Panc1 (cell line): ENCODE measurements around the gene EIPR1. TPM values are rescaled to one million over a fixed set of nuclear protein-coding genes. Genes with fewer than 3 reads are reported as not detected.

Experiments used
- ATAC-seq: fragments of 200-7000 bp; cut with Tn5 transposase; 2 replicates; pipeline ENCODE4 v1.9.1; 2020; ENCODE audit warnings: mild to moderate bottlenecking, moderate library complexity
- BruUV-seq: library from RNA; stranded (reverse); fragments of 400-500 nt; replicated peaks from 2 replicates; lab custom pipeline; 2021; lab: Mats Ljungman, UMichigan
- CTCF ChIA-PET: fragments of 300-600 bp; sonication (Branson Sonifier 250); formaldehyde crosslinking; loops from one replicate; lab custom pipeline; 2022; ENCODE audit warnings: antibody characterized with exemption; lab: Charles Lee
- POLR2A ChIA-PET: fragments of 300-600 bp; sonication (Branson Sonifier 250); formaldehyde crosslinking; loops from one replicate; lab custom pipeline; 2022; ENCODE audit warnings: antibody characterized with exemption; lab: Charles Lee
- DNase-seq: peaks from one replicate; pipeline ENCODE4 v3.0.0-alpha.2; 2010; ENCODE audit warnings: low read depth, low spot score
- H3K27ac ChIP-seq: 2 replicates; pipeline ENCODE4 v1.5.1; 2011; ENCODE audit warnings: mild to moderate bottlenecking, low read length, inconsistent platforms
- H3K27me3 ChIP-seq: fragments of 200-500 bp; sonication (Bioruptor generic); 2 replicates; pipeline ENCODE4 v1.6.0; 2014; ENCODE audit warnings: low read length, inconsistent platforms; ENCODE audit not compliant: control insufficient read depth, insufficient read depth
- H3K36me3 ChIP-seq: fragments of 200-500 bp; sonication (Bioruptor generic); 2 replicates; pipeline ENCODE4 v1.5.1; 2014; ENCODE audit warnings: inconsistent platforms, mild to moderate bottlenecking, low read length, moderate library complexity; ENCODE audit not compliant: control insufficient read depth, insufficient read depth
- H3K4me1 ChIP-seq: 2 replicates; pipeline ENCODE4 v1.5.1; 2011; ENCODE audit warnings: inconsistent platforms, mild to moderate bottlenecking, low read length, moderate library complexity; ENCODE audit not compliant: control insufficient read depth, insufficient read depth
- H3K4me3 ChIP-seq, 2 experiments: 2 replicates each; pipeline ENCODE4 v1.5.1; 2011 to 2012; ENCODE audit warnings: low read depth in 2 of 2, low read length in 2 of 2, mild to moderate bottlenecking in 2 of 2, inconsistent platforms in 1 of 2, moderate library complexity in 1 of 2
- H3K9me3 ChIP-seq: fragments of 200-500 bp; sonication (Bioruptor generic); 2 replicates; pipeline ENCODE4 v1.5.1; 2014; ENCODE audit warnings: low read depth, mild to moderate bottlenecking, inconsistent platforms, low read length, moderate library complexity; ENCODE audit not compliant: control insufficient read depth, insufficient read depth
- POLR2AphosphoS5 ChIP-seq: IDR thresholded peaks from 2 replicates; pipeline ENCODE4 v1.6.1; 2012; ENCODE audit warnings: mild to moderate bottlenecking, low read depth, low read length, moderate library complexity
- REST ChIP-seq, 2 experiments: IDR thresholded peaks; 2 replicates each; pipeline ENCODE4 v1.6.1; 2011 to 2012; ENCODE audit warnings: low read depth in 2 of 2, control low read depth in 1 of 2, low read length in 1 of 2, mild to moderate bottlenecking in 1 of 2, moderate library complexity in 1 of 2; ENCODE audit not compliant: insufficient read depth in 1 of 2
- SIN3A ChIP-seq: IDR thresholded peaks from 2 replicates; pipeline ENCODE4 v1.6.1; 2012; ENCODE audit warnings: low read depth, mild to moderate bottlenecking, low read length, moderate library complexity, borderline replicate concordance; ENCODE audit not compliant: insufficient read depth
- TCF7L2 ChIP-seq: IDR thresholded peaks from 2 replicates; pipeline ENCODE4 v1.6.1; 2011; ENCODE audit warnings: mild to moderate bottlenecking, low read depth, low read length, inconsistent platforms
- in situ Hi-C: cut with HindIII; loops from 2 replicates; pipeline ENCODE4 v1.10.0; 2016; ENCODE audit warnings: low sequenced_read_pairs, low pct_unique_long_range_greater_than_20kb
- intact Hi-C: fragments of 100-400 bp; cut with micrococcal nuclease; formaldehyde crosslinking; loops from one replicate; pipeline ENCODE4 v1.10.0; 2022; ENCODE audit not compliant: unreplicated experiment
- total RNA-seq: library from RNA; stranded (reverse); gene quantifications from one replicate; pipeline ENCODE4 v1.2.1, GENCODE V29; 2021; ENCODE audit not compliant: unreplicated experiment
- TF ChIP-seq, protein P1 (sequence below): fragments of 450-650 bp; IDR thresholded peaks from 2 replicates; pipeline ENCODE4 v1.5.1; 2017; ENCODE audit warnings: mild to moderate bottlenecking

The EIPR1 gene
- total RNA-seq, 1 experiment from 2014 or later: 26.7 TPM

DNA sequence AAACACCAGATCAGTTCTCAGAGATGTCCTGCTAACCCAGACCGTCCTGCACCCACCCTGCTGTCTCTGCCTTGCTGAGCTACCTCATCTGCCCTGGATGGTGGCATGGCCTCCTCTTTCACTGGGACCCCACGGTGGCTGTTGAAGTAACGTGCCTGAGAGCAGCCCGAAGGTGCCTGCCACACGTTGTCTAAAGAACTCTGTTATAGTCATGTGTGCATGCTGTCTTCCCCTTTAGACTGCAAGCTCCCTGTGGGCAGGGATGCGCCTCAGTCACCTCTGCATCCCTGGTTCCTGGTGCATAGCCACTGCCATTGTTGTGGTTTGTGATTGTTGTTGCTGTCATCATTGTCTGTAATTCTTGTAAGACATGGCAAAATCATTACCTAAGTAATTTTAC is 235.9 kb downstream of the EIPR1 start:
- BruUV-seq: no TSS peak
- intact Hi-C loops (no loop called here), in situ Hi-C loops (no loop called here)
- H3K9me3 ChIP-seq: no peaks in the 10 kb centered on the region
- H3K27me3 ChIP-seq: no peaks in the 10 kb centered on the region
- DNase-seq: no peak
- no peaks in the 10 kb centered on the region for H3K36me3 ChIP-seq
- no peaks in the 10 kb centered on the region for H3K4me1 ChIP-seq
- TF ChIP-seq REST (IDR thresholded peaks at IDR 0.05; ENCODE audit: insufficient read depth in 1 of 2, low read depth in 2 of 2, low read length in 1 of 2) (no peak), SIN3A (no peak), TCF7L2 (no peak), POLR2AphosphoS5 (no peak)
- TF ChIP-seq, protein P1, sequence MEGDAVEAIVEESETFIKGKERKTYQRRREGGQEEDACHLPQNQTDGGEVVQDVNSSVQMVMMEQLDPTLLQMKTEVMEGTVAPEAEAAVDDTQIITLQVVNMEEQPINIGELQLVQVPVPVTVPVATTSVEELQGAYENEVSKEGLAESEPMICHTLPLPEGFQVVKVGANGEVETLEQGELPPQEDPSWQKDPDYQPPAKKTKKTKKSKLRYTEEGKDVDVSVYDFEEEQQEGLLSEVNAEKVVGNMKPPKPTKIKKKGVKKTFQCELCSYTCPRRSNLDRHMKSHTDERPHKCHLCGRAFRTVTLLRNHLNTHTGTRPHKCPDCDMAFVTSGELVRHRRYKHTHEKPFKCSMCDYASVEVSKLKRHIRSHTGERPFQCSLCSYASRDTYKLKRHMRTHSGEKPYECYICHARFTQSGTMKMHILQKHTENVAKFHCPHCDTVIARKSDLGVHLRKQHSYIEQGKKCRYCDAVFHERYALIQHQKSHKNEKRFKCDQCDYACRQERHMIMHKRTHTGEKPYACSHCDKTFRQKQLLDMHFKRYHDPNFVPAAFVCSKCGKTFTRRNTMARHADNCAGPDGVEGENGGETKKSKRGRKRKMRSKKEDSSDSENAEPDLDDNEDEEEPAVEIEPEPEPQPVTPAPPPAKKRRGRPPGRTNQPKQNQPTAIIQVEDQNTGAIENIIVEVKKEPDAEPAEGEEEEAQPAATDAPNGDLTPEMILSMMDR: no peak
- no peak overlapping the region for H3K4me3 ChIP-seq
- CTCF ChIA-PET: no interaction called here
- POLR2A ChIA-PET: no interaction called here
- no peak for ATAC-seq
- no peak overlapping the region for H3K27ac ChIP-seq

DNA sequence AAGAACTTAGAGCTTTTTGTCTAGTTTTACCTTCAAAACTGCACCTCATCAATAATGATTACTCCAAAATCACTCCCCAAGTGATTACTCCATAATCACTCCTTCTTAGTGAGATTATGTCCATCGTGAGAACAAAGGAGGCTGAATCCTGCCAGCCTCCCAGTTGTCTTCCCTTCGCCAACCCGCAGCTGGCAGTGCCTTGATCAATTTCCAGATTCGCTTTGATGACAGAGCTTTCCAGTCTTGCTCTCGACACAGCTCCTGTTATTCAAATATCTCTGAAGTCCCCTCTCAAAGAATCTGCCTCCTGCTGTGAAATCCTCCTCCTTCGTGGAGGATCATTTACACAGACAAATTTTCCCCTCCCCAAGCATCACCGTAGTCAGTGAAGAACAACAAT is 237.7 kb downstream of the EIPR1 start:
- Histone ChIP-seq H3K9me3 (no peaks in the 10 kb centered on the region), H3K27ac (no peak overlapping the region), H3K36me3 (no peaks in the 10 kb centered on the region), H3K4me1 (no peaks in the 10 kb centered on the region), H3K27me3 (no peaks in the 10 kb centered on the region), H3K4me3 (no peak overlapping the region)
- TF ChIP-seq REST (IDR thresholded peaks at IDR 0.05; ENCODE audit: insufficient read depth in 1 of 2, low read depth in 2 of 2, low read length in 1 of 2) (no peak), TCF7L2 (no peak), SIN3A (no peak), POLR2AphosphoS5 (no peak)
- TF ChIP-seq, protein P1: no peak
- in situ Hi-C loops: no loop called here
- ATAC-seq (no peak), DNase-seq (no peak)
- intact Hi-C loops: no loop called here
- POLR2A ChIA-PET: no interaction called here
- BruUV-seq: no TSS peak
- CTCF ChIA-PET: no interaction called here

Other genes with a start within 250 kb of the EIPR1 start
- gene TRAPPC12, start 1.9 kb upstream of the EIPR1 start, total RNA-seq: 78.7 TPM
- 42.9 TPM for gene ADI1, start 141.7 kb upstream of the EIPR1 start, total RNA-seq
- gene RNASEH1, start 180.5 kb upstream of the EIPR1 start, total RNA-seq: 43.7 TPM
- gene RPS7, start 197.4 kb upstream of the EIPR1 start, total RNA-seq: 1,117 TPM
- gene COLEC11, start 217.3 kb upstream of the EIPR1 start, total RNA-seq: 0.31 TPM